ENCODE results near the gene TAPBPL.
"Not testable (repeated sequence)": the region's sequence is repeated elsewhere in the genome, so short reads cannot be mapped to it uniquely, and the experiment has no call there.

The TAPBPL gene

GRCh38 chr12:6497291-6497690, 45.4 kb downstream of the TAPBPL start:
- H3K4me3 ChIP-seq (ENCODE audit: control insufficient read depth in 1 of 7, extremely low read depth in 1 of 7, insufficient read depth in 4 of 7, low read depth in 2 of 7, low read length in 6 of 7); H3K27me3 ChIP-seq (replicated peaks in 2 of 5; ENCODE audit: control insufficient read depth in 4 of 5, insufficient read depth in 5 of 5, low read length in 4 of 5); H3K27ac ChIP-seq (ENCODE audit: insufficient read depth in 1 of 2, low read depth in 1 of 2, low read length in 2 of 2, poor library complexity in 1 of 2, severe bottlenecking in 2 of 2); H3K9me3 ChIP-seq (ENCODE audit: control extremely low read depth in 1 of 5, control insufficient read depth in 4 of 5, insufficient read depth in 2 of 5, low read depth in 1 of 5, low read length in 4 of 5); DNase-seq; POLR2A ChIA-PET: not testable (repeated sequence)
- H3K4me1 ChIP-seq (ENCODE audit: control extremely low read depth in 1 of 4, control insufficient read depth in 4 of 4, insufficient read depth in 4 of 4, low read length in 3 of 4) = peaks cover 18 to 25% (median 21%) of the 10 kb centered on the region in 4 experiments
- whole genome bisulfite sequencing (ENCODE audit: insufficient coverage) = 95% methylated on average over 3 of the region's 3 CpGs
- CTCF ChIA-PET = interaction anchor here (0.6 to 2.0 kb wide), 6 partner anchors 9 to 134 kb away, joined by 3 to 4 read pairs (median 3); no protein-coding TSS in a partner anchor
- peaks cover 3 to 44% (median 21%) of the 10 kb centered on the region in 4 experiments for H3K36me3 ChIP-seq (ENCODE audit: control insufficient read depth in 4 of 4, insufficient read depth in 4 of 4, low read length in 3 of 4)

DNA sequence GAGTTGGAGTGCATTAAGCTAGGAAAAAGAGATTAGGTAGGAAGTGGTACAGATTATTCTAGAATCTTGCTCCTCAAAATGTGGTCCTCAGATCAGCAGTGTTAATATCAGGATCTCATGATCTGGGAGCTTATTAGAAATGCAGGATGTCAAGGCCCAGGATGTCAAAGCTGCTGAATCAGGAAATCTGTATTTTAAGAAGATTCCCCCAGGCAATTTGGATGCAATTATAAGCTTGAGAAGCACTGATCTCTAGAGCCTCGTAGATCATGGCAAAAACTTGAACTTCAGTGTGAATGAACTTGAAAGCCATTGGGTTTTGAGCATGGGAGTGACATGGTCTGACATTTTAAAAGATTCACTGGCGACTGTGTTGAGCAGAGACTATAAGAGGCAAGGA, 48.6 kb downstream of the TAPBPL start:
- no peaks in the 10 kb centered on the region for H3K9me3 ChIP-seq (ENCODE audit: control extremely low read depth in 1 of 5, control insufficient read depth in 4 of 5, insufficient read depth in 2 of 5, low read depth in 1 of 5, low read length in 4 of 5)
- H3K4me1 ChIP-seq (ENCODE audit: control extremely low read depth in 1 of 4, control insufficient read depth in 4 of 4, insufficient read depth in 4 of 4, low read length in 3 of 4) = peaks cover 0 to 4% (median 3%) of the 10 kb centered on the region in 4 experiments
- WGBS (ENCODE audit: insufficient coverage) = 100% methylated on average over 1 of the region's 2 CpGs
- no peak for DNase-seq
- no peak overlapping the region for H3K4me3 ChIP-seq (ENCODE audit: control insufficient read depth in 1 of 7, extremely low read depth in 1 of 7, insufficient read depth in 4 of 7, low read depth in 2 of 7, low read length in 6 of 7)
- ChIA-PET CTCF (interaction anchor here (1.0 to 2.8 kb wide), 5 partner anchors 27 to 76 kb away, joined by 3 to 9 read pairs (median 4); no protein-coding TSS in a partner anchor), POLR2A (no interaction called here)
- no peaks in the 10 kb centered on the region for H3K27me3 ChIP-seq (replicated peaks in 2 of 5; ENCODE audit: control insufficient read depth in 4 of 5, insufficient read depth in 5 of 5, low read length in 4 of 5)
- peaks cover 8 to 51% (median 26%) of the 10 kb centered on the region in 4 experiments for H3K36me3 ChIP-seq (ENCODE audit: control insufficient read depth in 4 of 4, insufficient read depth in 4 of 4, low read length in 3 of 4)
- H3K27ac ChIP-seq (ENCODE audit: insufficient read depth in 1 of 2, low read depth in 1 of 2, low read length in 2 of 2, poor library complexity in 1 of 2, severe bottlenecking in 2 of 2) = no peak overlapping the region

- Histone ChIP-seq H3K27ac (ENCODE audit: insufficient read depth in 1 of 2, low read depth in 1 of 2, low read length in 2 of 2, poor library complexity in 1 of 2, severe bottlenecking in 2 of 2) (no peak overlapping the region), H3K36me3 (ENCODE audit: control insufficient read depth in 4 of 4, insufficient read depth in 4 of 4, low read length in 3 of 4) (peaks cover 18 to 52% (median 29%) of the 10 kb centered on the region in 4 experiments), H3K4me3 (ENCODE audit: control insufficient read depth in 1 of 7, extremely low read depth in 1 of 7, insufficient read depth in 4 of 7, low read depth in 2 of 7, low read length in 6 of 7) (no peak overlapping the region), H3K4me1 (ENCODE audit: control extremely low read depth in 1 of 4, control insufficient read depth in 4 of 4, insufficient read depth in 4 of 4, low read length in 3 of 4) (no peaks in the 10 kb centered on the region), H3K27me3 (replicated peaks in 2 of 5; ENCODE audit: control insufficient read depth in 4 of 5, insufficient read depth in 5 of 5, low read length in 4 of 5) (no peaks in the 10 kb centered on the region), H3K9me3 (ENCODE audit: control extremely low read depth in 1 of 5, control insufficient read depth in 4 of 5, insufficient read depth in 2 of 5, low read depth in 1 of 5, low read length in 4 of 5) (no peaks in the 10 kb centered on the region)
- CTCF ChIA-PET = interaction anchor here (0.7 to 2.2 kb wide), 3 partner anchors 10 to 16 kb away, joined by 3 to 6 read pairs (median 3); no protein-coding TSS in a partner anchor
- DNase-seq = no peak
- POLR2A ChIA-PET = no interaction called here
- WGBS (ENCODE audit: insufficient coverage) = 99% methylated on average over 10 of the region's 12 CpGs
Observed at GRCh38 chr12:6507102-6507998, 55.5 kb downstream of the TAPBPL start.

GRCh38 chr12:6508087-6508486, 56.2 kb downstream of the TAPBPL start:
- 93% methylated on average over 6 of the region's 7 CpGs for WGBS (ENCODE audit: insufficient coverage)
- Histone ChIP-seq H3K36me3 (ENCODE audit: control insufficient read depth in 4 of 4, insufficient read depth in 4 of 4, low read length in 3 of 4) (peaks cover 20 to 55% (median 34%) of the 10 kb centered on the region in 4 experiments), H3K27ac (ENCODE audit: insufficient read depth in 1 of 2, low read depth in 1 of 2, low read length in 2 of 2, poor library complexity in 1 of 2, severe bottlenecking in 2 of 2) (no peak overlapping the region), H3K9me3 (ENCODE audit: control extremely low read depth in 1 of 5, control insufficient read depth in 4 of 5, insufficient read depth in 2 of 5, low read depth in 1 of 5, low read length in 4 of 5) (no peaks in the 10 kb centered on the region), H3K4me1 (ENCODE audit: control extremely low read depth in 1 of 4, control insufficient read depth in 4 of 4, insufficient read depth in 4 of 4, low read length in 3 of 4) (no peaks in the 10 kb centered on the region), H3K27me3 (replicated peaks in 2 of 5; ENCODE audit: control insufficient read depth in 4 of 5, insufficient read depth in 5 of 5, low read length in 4 of 5) (no peaks in the 10 kb centered on the region), H3K4me3 (ENCODE audit: control insufficient read depth in 1 of 7, extremely low read depth in 1 of 7, insufficient read depth in 4 of 7, low read depth in 2 of 7, low read length in 6 of 7) (no peak overlapping the region)
- ChIA-PET CTCF (interaction anchor here (0.7 to 1.4 kb wide), 3 partner anchors 11 to 42 kb away, joined by 3 read pairs; no protein-coding TSS in a partner anchor), POLR2A (no interaction called here)
- no peak for DNase-seq
